GM18861 (cell line): ENCODE measurements around the gene EMILIN2.

Source experiments
- ATAC-seq: cut with Tn5 transposase; IDR thresholded peaks from one replicate; pipeline ENCODE4 v1.9.1; 2021; ENCODE audit not compliant: unreplicated experiment

EMILIN2 gene

GRCh38 chr18:2872095-2872494 is 25.3 kb downstream of the EMILIN2 start:
- no peak for ATAC-seq

GRCh38 chr18:2874765-2875164 is 28.0 kb downstream of the EMILIN2 start:
- ATAC-seq = no peak

DNA sequence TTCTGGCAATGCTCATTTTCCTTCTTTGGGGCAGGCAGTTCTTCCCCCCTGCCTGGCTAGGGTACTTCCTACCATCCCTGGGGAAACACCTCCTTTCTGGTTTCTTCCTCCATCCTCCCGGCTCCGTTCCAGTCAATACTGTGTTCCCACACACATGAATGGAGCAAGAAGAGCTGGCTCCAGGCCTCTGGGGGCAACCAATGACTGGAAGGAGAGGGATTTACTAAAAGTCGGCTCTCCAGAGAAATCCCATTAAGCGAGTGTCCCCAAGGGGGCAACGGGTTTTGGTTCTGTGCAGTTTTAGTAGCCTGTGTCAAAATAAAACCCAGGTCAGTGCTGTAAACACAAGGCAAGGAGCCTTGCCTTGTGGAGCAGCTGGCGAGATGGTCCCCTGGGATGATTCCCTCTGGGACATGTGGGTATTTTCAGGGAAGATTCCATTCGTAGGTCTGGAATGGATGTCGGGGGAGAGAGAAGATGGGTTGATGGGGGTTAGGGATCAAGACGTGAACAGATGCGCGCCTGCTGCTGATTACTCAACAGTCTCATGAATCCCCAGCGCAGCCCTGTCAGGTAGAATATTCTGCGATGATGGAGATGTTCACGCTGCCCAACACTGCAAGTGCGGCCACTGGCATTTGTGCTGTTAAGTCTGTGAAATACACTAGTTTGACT is 32.0 kb downstream of the EMILIN2 start:
- no peak for ATAC-seq

DNA sequence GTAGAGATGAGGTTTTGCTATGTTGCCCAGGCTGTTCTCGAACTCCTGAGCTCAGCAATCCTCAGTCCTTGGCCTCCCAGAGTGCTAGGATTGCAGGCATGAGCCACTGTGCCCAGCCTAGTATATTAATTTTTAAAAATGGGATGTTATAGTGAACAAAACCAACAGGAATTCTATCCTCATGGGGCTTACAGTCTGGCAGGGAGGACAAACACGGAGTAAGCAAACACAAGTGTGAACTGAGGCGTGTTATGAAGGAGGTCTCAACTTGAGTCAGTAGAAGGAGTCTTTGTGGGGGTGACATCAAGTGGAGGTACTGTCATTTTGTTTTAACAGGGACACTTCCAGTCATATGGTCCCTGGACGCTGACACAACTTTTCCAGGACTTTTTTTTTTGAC is 33.1 kb downstream of the EMILIN2 start:
- ATAC-seq = no peak

DNA sequence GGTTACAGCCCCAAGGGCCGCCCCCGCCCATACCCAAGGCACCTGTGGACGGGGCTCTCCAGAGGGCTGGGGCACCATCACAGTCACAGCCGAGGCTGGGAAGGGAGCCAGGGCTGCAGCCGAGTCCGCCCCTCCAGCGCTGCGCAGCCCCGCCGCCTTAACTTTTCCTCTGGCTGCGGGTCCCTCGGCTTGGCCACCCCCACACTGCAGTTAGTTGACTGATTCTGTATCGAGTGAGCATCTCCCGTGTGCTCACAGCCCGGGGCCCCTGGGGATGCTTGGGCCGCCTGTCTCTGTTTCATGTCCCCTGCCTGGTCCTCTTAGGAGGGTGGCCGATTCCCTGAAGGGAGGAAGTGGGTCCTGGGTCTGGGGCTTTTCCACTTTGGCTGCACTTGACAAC is 33.7 kb downstream of the EMILIN2 start:
- ATAC-seq = no peak

GRCh38 chr18:2881088-2881839 is 34.5 kb downstream of the EMILIN2 start:
- no peak for ATAC-seq

DNA sequence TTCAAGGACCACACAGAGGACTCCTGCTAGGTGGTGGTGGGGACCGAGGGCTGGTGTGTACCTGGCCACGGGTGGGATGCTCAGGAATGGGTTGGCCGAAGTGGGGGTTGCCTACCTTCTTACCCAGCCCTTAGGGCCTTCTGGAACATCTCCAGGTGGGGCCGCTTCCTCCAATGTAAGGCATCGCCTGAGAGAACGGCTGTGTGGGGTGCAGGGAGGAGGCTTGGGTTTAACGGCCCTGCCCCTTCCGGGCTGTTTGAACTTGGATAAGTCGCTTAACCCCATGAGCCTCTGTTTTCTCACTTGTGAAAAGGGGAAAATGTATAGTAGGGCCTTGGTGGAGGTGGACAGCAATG is 35.0 kb downstream of the EMILIN2 start:
- ATAC-seq = no peak

DNA sequence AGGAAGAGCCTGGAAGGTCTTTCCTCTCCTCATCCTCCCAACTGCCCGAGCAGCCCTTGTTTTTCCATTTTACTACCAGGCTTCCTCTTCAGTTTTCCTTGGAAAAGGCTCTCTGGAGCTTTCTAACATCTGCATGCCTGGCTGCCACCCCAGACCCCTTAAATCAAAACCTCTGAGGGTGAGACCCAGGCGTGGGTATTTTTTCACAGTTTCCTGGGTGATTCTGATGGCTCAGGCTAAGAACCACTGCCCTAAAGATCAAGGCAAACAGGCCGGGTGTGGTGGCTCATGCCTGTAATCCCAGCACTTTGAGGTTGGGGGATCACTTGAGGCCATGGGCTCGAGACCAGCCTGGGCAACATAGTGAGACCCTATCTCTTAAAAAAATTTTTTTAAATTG is 35.4 kb downstream of the EMILIN2 start:
- ATAC-seq = no peak

GRCh38 chr18:2883076-2883735 is 36.4 kb downstream of the EMILIN2 start:
- no peak for ATAC-seq

GRCh38 chr18:2884706-2885285 is 38.0 kb downstream of the EMILIN2 start:
- no peak for ATAC-seq

GRCh38 chr18:2887470-2887869 is 40.7 kb downstream of the EMILIN2 start:
- no peak for ATAC-seq

DNA sequence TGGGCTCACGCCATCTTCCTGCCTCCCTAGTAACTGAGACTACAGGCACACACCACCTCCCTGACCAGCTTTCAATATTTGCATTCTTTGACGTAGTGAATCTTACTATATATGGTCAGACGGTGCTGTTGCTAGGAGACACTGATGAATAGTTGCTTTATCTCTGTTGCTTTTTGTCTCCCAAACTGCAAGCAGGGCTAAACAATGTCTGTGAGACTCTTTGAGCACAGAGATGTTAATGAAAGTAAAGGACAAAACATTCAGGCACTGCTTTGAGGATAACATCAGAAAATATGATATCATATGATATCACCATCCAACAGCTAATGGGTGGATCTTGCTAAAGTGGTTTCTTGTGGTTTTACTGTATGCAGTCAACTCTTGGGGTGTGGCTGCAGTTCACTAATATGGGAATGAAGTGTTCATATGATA is 43.0 kb downstream of the EMILIN2 start:
- ATAC-seq = no peak

GRCh38 chr18:2890606-2891005 is 43.8 kb downstream of the EMILIN2 start:
- ATAC-seq = no peak

DNA sequence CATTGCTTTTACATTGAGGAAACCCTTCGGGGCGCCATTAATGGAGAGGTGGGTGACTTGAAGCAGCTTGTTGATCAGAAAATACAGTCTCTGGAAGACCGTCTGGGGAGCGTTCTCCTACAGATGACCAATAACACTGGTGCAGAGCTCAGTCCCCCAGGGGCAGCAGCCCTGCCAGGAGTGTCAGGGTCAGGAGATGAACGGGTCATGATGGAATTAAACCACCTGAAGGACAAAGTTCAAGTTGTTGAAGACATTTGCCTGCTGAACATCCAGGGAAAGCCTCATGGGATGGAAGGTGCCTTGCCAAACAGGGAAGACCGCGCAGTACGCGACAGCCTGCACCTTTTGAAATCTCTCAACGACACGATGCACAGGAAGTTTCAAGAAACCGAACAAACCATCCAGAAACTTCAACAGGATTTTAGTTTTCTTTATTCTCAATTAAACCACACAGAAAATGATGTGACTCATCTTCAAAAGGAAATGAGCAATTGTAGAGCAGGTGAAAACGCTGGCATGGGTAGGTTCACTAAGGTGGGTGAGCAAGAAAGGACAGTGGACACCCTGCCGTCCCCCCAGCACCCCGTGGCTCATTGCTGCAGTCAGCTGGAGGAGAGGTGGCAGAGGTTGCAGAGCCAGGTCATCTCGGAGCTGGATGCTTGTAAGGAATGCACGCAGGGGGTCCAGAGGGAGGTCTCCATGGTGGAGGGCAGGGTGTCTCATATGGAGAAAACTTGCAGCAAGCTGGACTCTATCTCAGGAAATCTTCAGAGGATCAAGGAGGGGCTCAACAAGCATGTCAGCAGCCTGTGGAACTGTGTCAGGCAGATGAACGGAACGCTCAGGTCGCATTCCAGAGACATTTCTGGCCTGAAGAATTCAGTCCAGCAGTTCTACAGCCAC is 45.0 kb downstream of the EMILIN2 start:
- no peak for ATAC-seq

DNA sequence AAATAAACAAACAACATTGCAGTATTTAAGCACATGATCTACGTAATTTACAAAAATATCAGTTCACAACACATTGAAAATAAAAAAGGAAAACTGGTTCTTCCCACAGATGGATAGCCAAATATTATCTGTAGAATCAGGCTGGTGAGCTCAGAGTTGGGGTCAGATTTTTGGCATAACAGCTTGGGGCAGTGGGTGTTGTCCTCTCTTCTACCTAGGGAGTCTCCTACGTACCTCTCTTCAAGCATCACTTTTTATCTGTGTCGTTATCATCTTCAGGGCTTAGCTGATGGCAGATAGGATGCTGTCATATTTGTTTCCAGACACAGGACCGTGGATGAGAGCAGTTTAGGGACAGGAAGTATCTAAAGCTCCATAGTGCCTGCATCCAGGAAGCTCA is 46.2 kb downstream of the EMILIN2 start:
- ATAC-seq = no peak

DNA sequence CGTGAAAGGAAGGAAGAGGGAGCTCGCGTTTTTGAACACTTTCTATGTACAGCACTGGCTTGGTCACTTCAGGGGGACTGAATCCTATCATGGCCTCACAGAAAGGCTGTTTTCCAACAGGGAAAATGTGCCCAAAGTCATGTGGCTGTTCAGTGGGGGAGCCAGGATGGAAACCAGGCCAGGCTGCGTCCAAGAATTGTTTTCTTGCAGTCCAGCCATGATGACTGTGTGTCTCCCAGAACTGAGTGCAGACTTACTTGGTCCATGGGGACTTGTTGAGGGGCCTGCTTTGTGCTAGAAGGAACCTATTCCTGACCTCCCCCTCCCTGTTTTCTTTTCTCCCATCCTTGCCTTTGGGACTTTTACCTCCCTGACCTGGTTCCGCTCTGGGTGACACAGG is 46.9 kb downstream of the EMILIN2 start:
- no peak for ATAC-seq

DNA sequence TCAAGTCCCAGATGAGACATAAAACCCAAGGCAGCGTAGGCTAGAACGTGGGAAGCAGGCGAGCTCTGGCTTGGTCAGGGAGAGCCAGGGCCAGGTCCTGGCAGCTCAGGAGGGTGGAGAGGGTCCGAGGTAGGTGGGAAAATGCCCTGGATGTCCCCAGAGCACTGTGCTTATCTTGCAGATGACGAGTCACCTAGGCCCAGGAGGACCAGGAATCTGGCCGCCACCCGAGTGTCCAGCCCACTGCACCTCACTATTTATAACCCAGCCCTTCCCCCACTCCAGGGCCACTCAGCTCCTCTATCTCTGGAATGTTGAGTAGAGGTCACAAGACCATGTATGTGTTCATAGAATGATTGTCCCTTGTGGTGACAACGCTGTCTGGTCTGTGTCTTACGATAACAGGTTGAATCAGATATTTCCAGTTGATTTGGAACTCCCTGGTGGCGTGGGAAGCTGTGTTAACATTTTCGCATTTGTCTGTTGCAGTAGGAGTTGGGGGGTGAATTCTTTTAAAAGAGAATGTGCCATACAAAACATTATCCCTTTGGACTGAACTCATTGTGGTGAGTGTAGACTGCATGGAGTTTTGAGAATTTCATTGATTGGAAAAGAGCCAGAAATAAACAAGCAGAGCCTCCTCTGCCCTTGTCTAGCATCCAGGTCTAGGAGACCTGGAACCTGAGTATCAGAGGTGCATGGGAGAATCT is 47.5 kb downstream of the EMILIN2 start:
- no peak for ATAC-seq

DNA sequence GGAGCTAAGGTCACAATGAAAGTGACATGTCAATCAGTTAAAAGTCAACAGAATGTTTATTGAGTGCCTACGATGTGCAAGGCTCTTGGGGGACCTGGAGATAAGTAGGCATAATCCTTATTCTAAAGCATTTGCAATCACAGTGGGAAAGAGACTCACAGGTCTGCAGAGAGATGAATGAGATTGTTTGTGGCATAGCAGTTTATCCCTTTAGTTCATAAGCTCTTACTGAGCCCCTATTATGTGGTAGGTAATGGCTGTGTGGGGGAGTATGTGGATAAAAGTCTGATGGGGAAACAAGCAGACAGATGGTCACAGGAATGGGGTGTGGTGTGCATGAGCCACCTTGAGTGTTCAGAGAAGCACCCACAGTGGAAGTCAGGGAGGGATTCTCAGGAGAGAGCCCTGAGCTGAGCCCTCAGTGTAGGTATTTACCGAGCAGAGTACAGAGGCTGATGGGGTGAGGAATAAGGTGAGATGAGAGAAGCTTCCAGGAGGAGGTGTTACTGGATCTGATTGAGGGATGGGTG is 48.1 kb downstream of the EMILIN2 start:
- ATAC-seq = no peak

- no peak for ATAC-seq
Observed at GRCh38 chr18:2895391-2895790, 48.6 kb downstream of the EMILIN2 start.

DNA sequence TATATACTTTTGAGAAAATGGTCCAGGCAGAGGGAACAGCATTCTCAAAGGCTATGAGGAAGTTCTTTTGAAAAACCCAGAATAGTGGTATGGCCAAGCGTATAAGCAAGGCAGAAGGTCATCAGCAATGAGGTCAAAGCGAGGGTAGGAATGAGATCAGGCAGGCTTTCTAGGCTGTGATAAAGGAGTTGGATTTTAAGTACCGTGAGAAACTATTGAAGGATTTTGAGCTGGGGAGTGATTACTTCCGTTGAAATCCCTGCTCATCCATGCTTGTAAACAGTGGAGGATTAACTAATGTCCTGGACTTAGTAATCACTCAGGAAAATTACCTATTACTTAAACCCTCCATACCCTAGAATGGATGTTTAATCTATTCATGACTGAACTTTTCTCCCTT is 50.2 kb downstream of the EMILIN2 start:
- no peak for ATAC-seq
